ENCODE measurements around the gene SCTR. TPM values are rescaled to one million over a fixed set of nuclear protein-coding genes. Genes with fewer than 3 reads are reported as not detected.

SCTR gene
- total and polyA plus RNA-seq, 2 of the 8 experiments (the other 6 are each of a cell fraction or from before 2014, with no cell fraction given): 0.15 TPM; not detected in 1

GRCh38 chr2:119519057-119519408 is 5.2 kb downstream of the SCTR start:
- Histone ChIP-seq H2AK5ac (ENCODE audit: low read depth, low read length) (no peak overlapping the region), H3K79me1 (ENCODE audit: low read depth, low read length) (no peaks in the 10 kb centered on the region)
- 81% methylated on average over 10 of the region's 10 CpGs; no CpG with 5 or more reads in 1 of the 2 experiments for WGBS, 2 experiments (ENCODE audit: extremely low coverage in 1 of 2, insufficient coverage in 1 of 2, insufficient read length in 1 of 2, insufficient replicate concordance in 2 of 2, low coverage in 1 of 2, low lambda C conversion rate in 2 of 2, missing lambda C conversion rate in 1 of 2)
- TF ChIP-seq SP2 (IDR thresholded peaks at IDR 0.05; ENCODE audit: low read length): no peak
- no peak for TF ChIP-seq POLR2A (IDR thresholded peaks at IDR 0.05; ENCODE audit: control extremely low read depth in 1 of 2, low read depth in 2 of 2, low read length in 2 of 2)
- TF ChIP-seq EZH2 (IDR thresholded peaks at IDR 0.05; ENCODE audit: low read depth, low read length, severe bottlenecking): no peak
- no peak for TF ChIP-seq SUZ12 (IDR thresholded peaks at IDR 0.05; ENCODE audit: low read length)
- TF ChIP-seq KDM5A (IDR thresholded peaks at IDR 0.05; ENCODE audit: low read length): no peak
- TF ChIP-seq SP4 (IDR thresholded peaks at IDR 0.05; ENCODE audit: low read length): no peak
- TF ChIP-seq CTCF (IDR thresholded peaks at IDR 0.05; ENCODE audit: control extremely low read depth in 1 of 3, insufficient read depth in 1 of 3, low read depth in 1 of 3, low read length in 3 of 3): no peak
- no peak for TF ChIP-seq BRCA1 (IDR thresholded peaks at IDR 0.05; ENCODE audit: low read depth, low read length)
- TF ChIP-seq RFX5 (IDR thresholded peaks at IDR 0.05; ENCODE audit: borderline replicate concordance, low read depth, low read length): no peak
- TF ChIP-seq USF2 (IDR thresholded peaks at IDR 0.05; ENCODE audit: low read length): no peak
- TF ChIP-seq RXRA (IDR thresholded peaks at IDR 0.05; ENCODE audit: insufficient read depth, low read depth, low read length): no peak

More at GRCh38 chr2:119519057-119519408, 5.2 kb downstream of the SCTR start:
- no peak overlapping the region for H2BK5ac ChIP-seq (ENCODE audit: low read depth, low read length)
- H3K4me1 ChIP-seq (replicated peaks in 1 of 4; ENCODE audit: control insufficient read depth in 3 of 4, insufficient read depth in 4 of 4, low read length in 3 of 4): peaks cover 0 to 3% (median 0%) of the 10 kb centered on the region in 4 experiments; a peak in 2 of 7 replicates
- no peak overlapping the region for H3K27ac ChIP-seq (ENCODE audit: low read depth, low read length)
- no peak overlapping the region for H3K23ac ChIP-seq (ENCODE audit: insufficient read length)
- DNase-seq (ENCODE audit: low read depth in 1 of 2, low spot score in 2 of 2) (no peak), FAIRE-seq (no peak)
- no peak overlapping the region for H2BK20ac ChIP-seq (ENCODE audit: low read length)
- no peak overlapping the region for H2AFZ ChIP-seq (ENCODE audit: low read length)
- no peak overlapping the region for H4K8ac ChIP-seq (ENCODE audit: extremely low read depth, insufficient read depth, low read length)
- no peak overlapping the region for H3K4me3 ChIP-seq (ENCODE audit: extremely low read depth in 1 of 4, insufficient read depth in 2 of 4, low read depth in 3 of 4, low read length in 4 of 4)
- H2BK15ac ChIP-seq (ENCODE audit: low read length): no peak overlapping the region
- peaks cover 14 to 22% (median 19%) of the 10 kb centered on the region in 4 experiments for H3K27me3 ChIP-seq (replicated peaks in 1 of 4; ENCODE audit: control insufficient read depth in 3 of 4, extremely low read depth in 1 of 4, insufficient read depth in 3 of 4, low read length in 3 of 4)
- H3K79me2 ChIP-seq (ENCODE audit: control insufficient read depth in 1 of 2, insufficient read depth in 2 of 2, low read length in 2 of 2): no peaks in the 10 kb centered on the region
- no peak overlapping the region for H2BK120ac ChIP-seq (replicated peaks; ENCODE audit: low read depth, low read length)
- H4K91ac ChIP-seq (replicated peaks; ENCODE audit: insufficient read length, low read length): no peak overlapping the region
- ChIA-PET POLR2A (ENCODE audit: partially characterized antibody) (no interaction called here), CTCF (ENCODE audit: partially characterized antibody) (interaction anchor here (0.6 to 5.3 kb wide), 8 partner anchors 11 to 122 kb away, joined by 3 to 52 read pairs (median 6); no protein-coding TSS in a partner anchor)
- no peak overlapping the region for H4K5ac ChIP-seq (ENCODE audit: insufficient read length, low read depth, low read length)
- no peaks in the 10 kb centered on the region for H4K20me1 ChIP-seq (replicated peaks in 1 of 2; ENCODE audit: control insufficient read depth in 1 of 2, insufficient read depth in 2 of 2, low read length in 2 of 2)
- H3K9me3 ChIP-seq (ENCODE audit: insufficient read depth in 2 of 2, low read depth in 1 of 2, low read length in 1 of 2): no peaks in the 10 kb centered on the region
- no peak overlapping the region for H3K18ac ChIP-seq (ENCODE audit: extremely low read depth, low read length)
- H3K23me2 ChIP-seq (ENCODE audit: low read depth, low read length): peaks cover 6% of the 10 kb centered on the region; the same call in 1 of the 2 replicates
- no peak overlapping the region for H3K4ac ChIP-seq (replicated peaks; ENCODE audit: insufficient read length, low read depth, low read length)
- H3K4me2 ChIP-seq (ENCODE audit: insufficient read depth in 1 of 2, low read depth in 2 of 2, low read length in 2 of 2): no peak overlapping the region
- no peak overlapping the region for H2BK12ac ChIP-seq (ENCODE audit: low read depth, low read length)
- H3K56ac ChIP-seq (replicated peaks; ENCODE audit: insufficient read length, low read depth, low read length): no peak overlapping the region
- no peak overlapping the region for H3K9ac ChIP-seq (replicated peaks in 1 of 4; ENCODE audit: extremely low read depth in 1 of 4, low read depth in 3 of 4, low read length in 3 of 4)
- no peak overlapping the region for H3K14ac ChIP-seq (ENCODE audit: insufficient read length)
- no peaks in the 10 kb centered on the region for H3K36me3 ChIP-seq (ENCODE audit: control insufficient read depth in 2 of 4, insufficient read depth in 4 of 4, low read length in 3 of 4)

All from H1 (cell line).